Fibroblast of skin of scalp (primary cell): ENCODE measurements around the gene REPS1.
"Not testable (repeated sequence)": the region's sequence is repeated elsewhere in the genome, so short reads cannot be mapped to it uniquely, and the experiment has no call there.

ENCODE experiments used
- DNase-seq: peaks from one replicate; pipeline ENCODE4 v3.0.0-alpha.2; 2013

The REPS1 gene

DNA sequence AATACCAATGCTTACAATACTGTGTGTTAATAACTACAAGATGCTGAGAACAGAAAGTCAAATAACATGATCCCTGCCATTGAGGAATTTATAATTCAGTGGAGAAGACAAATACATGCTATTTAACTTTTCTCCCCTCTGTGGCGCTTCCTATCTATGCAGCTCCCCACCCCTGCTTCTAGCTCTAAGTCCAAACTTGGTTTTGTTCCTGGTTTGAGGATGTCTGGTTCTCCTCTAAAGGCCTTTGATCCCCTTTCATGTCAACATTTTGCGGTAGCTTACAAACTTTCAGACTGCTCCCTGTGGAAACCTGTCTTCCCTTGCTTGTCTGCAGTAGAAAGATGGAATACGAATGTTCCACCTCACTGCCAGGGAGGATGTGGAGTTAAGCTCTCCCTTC lies 18.4 kb upstream of the REPS1 start:
- no peak for DNase-seq

DNA sequence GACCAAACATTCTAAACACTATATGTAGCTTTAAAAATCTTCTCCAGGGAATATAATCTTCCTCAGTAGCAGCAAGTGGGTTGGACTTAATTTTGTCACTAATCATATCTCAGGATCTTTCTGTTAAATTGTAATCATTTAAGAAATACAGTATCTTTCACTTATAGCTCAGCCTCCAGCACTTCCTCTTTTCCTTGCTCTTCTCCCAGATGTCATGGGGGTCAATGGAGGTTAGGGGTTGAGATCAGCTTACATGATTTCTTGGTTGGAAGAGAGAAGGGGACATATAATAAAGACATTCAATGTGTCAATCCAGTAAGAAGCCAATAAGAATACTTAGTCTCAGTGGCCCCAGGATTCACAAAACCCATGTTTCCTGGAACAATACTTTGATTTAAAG lies 15.7 kb upstream of the REPS1 start:
- DNase-seq = no peak

DNA sequence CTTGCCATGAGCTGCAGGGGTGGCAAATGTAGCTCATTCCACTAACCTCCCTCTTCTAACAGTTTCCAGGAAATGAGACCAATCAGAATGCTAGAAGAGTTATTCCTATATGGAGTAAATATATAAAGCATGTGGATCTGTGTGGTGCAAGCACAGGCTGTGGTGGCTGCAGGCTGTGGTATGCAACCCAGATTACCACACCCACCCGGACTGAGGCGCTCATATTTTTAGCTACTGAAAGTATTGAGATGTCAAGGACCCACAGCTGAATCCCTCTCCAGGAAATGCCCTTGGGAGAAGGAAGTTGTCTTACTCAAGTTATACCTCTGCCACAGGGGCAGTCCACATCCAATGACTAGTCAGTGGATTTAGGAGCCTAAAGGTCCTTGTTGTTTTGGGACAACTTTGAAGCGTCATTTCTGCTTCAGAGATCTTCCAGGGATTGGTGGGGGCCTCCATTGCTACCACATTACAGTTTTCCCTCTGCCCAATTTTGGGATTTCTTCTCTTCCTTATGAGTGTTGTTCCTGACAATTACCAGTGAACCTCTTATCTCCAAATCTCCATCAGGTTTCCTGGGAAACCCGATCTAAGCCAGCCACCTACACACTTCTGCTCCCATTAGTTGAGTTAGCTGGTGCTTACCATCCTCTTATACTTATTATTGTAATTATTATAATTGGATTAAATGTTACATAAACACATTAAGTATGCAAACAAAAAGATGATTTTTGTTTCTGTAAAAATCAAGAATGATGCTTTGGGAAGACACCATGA lies 12.1 kb upstream of the REPS1 start:
- peak; percentile 70 for DNase-seq

- no peak for DNase-seq
These were observed 9.1 kb upstream of the REPS1 start for GRCh38 chr6:138997136-138997535.

GRCh38 chr6:138996524-138996923 lies 8.5 kb upstream of the REPS1 start:
- peak; percentile 33 for DNase-seq

DNA sequence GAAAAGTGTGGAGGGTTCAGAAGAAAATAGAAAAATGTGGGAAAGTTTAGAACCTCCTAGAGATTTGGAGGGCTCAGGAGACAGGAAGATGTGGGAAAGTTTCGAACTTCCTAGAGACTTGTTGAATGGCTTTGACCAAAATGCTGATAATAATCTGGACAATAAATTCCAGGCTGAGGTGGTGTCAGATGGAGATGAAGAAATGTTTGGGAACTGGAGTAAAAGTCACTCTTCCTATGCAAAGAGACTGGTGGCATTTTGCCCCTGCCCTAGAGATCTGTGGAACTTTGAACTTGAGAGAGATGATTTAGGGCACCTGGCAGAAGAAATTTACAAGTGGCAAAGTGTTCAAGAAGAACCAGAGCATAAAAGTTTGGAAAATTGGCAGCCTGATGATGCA lies 5.4 kb upstream of the REPS1 start:
- DNase-seq = not testable (repeated sequence)

GRCh38 chr6:138992965-138993364 lies 4.9 kb upstream of the REPS1 start:
- DNase-seq = not testable (repeated sequence)

DNA sequence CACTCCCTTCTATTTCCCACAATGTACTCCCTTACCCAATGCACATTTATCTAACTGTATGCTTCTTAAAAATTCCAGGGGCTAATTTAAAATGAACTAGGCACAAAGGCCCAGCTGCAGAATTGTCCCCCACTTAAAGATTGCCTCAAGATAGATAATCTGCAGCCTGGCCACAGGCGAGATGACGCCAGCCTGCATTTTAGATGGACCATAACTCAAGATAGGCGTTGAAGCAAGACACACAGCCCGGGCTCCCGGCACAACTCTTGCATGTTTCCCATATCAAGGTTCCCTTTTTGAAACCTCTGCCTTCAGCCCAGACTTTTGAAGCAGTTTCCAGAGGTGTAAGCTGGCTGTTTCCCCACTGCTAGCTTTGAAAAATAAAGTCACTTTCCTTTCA lies 3.2 kb upstream of the REPS1 start:
- DNase-seq = no peak

- DNase-seq = no peak
These were observed 1.3 kb upstream of the REPS1 start for GRCh38 chr6:138989098-138989983.

DNA sequence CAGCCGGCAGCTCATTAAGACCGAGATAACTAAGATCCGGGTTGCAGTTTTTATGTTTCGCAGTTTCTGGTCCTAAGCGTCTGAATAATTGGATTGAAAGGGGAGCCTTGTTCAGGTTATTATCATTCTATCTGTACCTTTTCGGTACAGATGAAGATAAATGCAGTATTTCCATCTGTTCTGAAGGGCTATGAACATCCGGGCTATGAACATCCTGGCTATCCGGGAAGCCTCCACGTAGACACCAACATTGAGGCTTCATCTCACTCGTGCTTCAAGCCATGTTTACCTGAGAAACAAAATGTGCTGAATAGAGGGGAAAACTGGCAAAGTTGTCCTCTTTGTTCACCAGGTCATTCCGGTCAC lies 399 bp upstream of the REPS1 start:
- peak; percentile 6 for DNase-seq

GRCh38 chr6:138987080-138987642 lies 892 bp downstream of the REPS1 start:
- no peak for DNase-seq

GRCh38 chr6:138986578-138986977 lies 1.5 kb downstream of the REPS1 start:
- DNase-seq = no peak

GRCh38 chr6:138981416-138981815 lies 6.6 kb downstream of the REPS1 start:
- no peak for DNase-seq

DNA sequence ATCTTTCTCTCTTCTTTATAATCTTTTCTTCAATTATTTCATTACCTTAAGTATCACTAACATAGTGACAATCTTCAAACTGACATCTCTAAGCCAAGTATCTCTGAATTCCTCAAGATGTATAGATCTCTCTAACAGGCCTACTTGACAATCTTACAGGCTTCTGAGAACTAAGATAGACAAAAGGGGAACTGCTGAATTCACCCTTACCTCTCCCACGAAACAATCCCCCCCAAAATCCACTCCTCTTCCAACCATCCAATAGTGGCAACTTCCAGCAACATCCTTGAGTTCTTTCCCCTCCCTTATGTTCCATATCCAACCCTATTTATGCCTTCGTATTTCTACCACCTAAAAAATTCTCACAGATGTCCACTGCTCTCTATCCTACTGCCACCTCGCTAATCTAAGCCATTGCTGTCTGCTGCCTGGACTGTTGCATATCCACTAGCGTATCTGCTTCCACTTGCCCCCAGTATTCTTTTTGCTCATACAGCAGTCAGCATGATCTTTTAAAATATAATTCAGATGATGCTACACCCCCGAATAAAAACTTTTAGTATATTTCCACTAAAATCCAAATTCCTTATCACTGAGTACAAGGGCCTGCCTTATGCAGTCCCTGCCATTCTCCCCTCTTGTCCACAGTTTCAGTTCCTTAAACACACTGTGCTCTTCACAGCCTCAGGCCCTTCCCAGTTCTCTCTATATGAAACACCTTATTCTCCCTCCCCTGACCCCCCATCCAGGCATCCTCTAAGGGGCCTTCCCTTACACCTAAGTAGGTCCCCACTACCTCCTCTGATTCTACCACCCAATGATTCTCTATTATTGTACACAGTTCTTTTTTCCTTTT lies 8.0 kb downstream of the REPS1 start:
- no peak for DNase-seq

GRCh38 chr6:138979365-138979764 lies 8.7 kb downstream of the REPS1 start:
- DNase-seq = peak; percentile 50

DNA sequence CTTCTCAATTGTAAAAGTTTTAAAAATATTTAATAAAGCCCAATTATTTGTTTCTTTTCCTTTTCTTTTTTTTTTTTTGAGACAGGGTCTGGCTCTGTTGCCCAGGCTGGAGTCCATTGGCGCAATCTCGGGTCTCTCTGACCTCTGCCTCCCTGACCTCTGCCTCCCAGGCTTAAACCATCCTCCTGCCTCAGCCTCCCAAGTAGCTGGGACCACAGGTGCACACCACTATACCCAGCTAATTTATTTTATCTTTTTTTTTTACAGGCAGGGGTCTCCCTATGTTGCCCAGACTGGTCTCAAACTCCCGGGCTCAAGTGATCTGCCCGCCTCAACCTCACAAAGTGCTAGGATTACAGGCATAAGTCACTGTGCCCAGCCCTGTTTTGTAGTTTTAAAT lies 9.8 kb downstream of the REPS1 start:
- no peak for DNase-seq

- DNase-seq = no peak
These were observed 10.3 kb downstream of the REPS1 start for GRCh38 chr6:138977646-138978167.

- DNase-seq = no peak
These were observed 10.8 kb downstream of the REPS1 start for GRCh38 chr6:138977242-138977641.

GRCh38 chr6:138975815-138976214 lies 12.2 kb downstream of the REPS1 start:
- no peak for DNase-seq

GRCh38 chr6:138973466-138974153 lies 14.4 kb downstream of the REPS1 start:
- DNase-seq = peak; percentile 70

GRCh38 chr6:138972226-138972665 lies 15.8 kb downstream of the REPS1 start:
- DNase-seq = no peak

DNA sequence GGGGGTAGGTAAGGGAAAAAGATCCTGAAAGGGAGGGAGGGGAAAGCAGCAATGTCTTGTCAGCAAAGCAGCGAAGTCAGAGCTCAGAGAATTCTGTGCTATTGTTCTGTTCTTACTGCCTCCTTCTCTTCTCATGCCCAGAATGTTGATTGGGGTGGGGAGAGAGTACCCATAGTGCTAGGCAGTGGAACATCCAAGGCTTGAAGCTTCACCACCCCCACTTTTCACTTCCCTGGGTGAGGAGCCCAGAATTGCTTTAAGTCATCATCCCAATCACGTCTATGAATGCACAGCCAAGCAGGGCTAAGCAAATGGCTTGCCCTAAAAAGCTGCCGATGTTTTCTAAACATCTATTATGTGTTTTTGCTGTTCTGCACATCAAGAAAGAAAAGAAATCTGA lies 16.5 kb downstream of the REPS1 start:
- no peak for DNase-seq
